LNCaP clone FGC (cell line): Measurements from ENCODE around the gene WDR4.
"Not testable (repeated sequence)": the region's sequence is repeated elsewhere in the genome, so short reads cannot be mapped to it uniquely, and the experiment has no call there.

Source experiments
- DNase-seq: peaks from one replicate; pipeline ENCODE4 v3.0.0-alpha.2; 2011; ENCODE audit warnings: low read depth
- H3K4me3 ChIP-seq: 2 replicates; pipeline ENCODE4 v1.5.1; 2011; ENCODE audit warnings: mild to moderate bottlenecking, low read depth, low read length, control low read depth
- TF ChIP-seq, protein P1 (sequence below): IDR thresholded peaks from 2 replicates; pipeline ENCODE4 v1.5.1; 2012; ENCODE audit warnings: mild to moderate bottlenecking; ENCODE audit not compliant: control insufficient read depth, insufficient read depth; ENCODE audit errors: extremely low read depth

WDR4 gene

DNA sequence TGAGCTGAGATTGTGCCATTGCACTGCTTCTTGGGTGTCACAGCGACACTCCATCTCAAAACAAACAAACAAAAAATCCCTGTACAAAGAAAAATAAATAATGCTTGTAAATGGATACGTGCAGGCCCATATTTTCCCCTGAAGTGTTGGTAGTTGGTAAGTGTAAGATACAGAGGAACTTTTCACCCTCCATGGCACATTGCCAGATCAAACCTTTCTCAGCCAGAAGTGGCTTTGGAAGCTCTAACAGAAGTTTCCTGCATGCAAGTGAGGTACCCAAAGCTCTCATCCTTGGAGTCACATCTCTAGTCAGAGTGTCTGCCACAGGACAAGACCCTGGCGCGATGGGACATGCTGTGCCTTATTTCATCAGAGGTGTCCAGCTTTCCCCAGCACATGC, 21.1 kb upstream of the WDR4 start:
- DNase-seq: no peak
- H3K4me3 ChIP-seq: no peak overlapping the region
- TF ChIP-seq, protein P1, sequence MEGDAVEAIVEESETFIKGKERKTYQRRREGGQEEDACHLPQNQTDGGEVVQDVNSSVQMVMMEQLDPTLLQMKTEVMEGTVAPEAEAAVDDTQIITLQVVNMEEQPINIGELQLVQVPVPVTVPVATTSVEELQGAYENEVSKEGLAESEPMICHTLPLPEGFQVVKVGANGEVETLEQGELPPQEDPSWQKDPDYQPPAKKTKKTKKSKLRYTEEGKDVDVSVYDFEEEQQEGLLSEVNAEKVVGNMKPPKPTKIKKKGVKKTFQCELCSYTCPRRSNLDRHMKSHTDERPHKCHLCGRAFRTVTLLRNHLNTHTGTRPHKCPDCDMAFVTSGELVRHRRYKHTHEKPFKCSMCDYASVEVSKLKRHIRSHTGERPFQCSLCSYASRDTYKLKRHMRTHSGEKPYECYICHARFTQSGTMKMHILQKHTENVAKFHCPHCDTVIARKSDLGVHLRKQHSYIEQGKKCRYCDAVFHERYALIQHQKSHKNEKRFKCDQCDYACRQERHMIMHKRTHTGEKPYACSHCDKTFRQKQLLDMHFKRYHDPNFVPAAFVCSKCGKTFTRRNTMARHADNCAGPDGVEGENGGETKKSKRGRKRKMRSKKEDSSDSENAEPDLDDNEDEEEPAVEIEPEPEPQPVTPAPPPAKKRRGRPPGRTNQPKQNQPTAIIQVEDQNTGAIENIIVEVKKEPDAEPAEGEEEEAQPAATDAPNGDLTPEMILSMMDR: no peak

DNA sequence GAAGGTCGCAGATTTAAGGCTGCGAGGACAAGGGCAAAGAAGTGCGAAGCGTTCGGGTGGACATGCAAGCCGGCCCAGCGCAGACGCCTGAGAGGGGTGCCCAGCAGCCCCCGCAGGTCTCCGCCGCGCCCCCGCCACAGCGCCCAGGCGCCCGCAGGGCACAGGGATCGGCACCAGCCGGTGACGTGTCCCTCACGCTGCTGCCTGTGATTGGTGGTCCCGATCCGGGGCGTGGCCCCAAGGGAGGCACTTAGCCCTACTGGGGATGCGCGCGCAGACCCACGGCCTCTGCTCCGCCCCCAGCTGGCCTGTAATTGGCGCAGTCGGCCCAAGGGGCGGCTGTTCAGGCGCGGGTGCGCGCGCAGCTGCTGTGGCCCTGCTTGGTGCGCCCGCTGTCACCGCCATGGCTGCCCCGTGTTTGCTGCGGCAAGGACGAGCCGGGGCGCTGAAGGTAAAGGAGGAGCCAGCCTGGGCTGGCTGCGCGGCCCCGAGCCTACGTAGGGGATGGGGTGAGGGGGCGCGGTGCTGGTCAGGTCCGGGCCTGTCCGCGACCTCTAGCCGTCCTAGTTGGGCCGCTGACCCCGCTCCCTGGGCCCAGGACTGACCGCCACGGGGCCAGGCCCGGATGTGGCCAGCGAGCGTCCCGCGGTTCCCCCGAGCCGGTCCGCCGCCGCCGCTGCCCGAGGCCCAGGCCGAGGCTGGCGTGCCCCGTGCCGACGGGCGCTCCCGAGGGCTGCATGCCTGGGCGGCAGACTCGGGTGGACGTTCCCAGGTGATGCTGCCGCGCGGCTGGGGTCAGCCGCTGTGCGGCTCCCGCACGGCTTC, 13.8 kb upstream of the WDR4 start, which contains the start of gene NDUFV3:
TSS of gene NDUFV3 (plus strand) at position 379 of the 825 bp plus-strand sequence. CDS start at position 404, 25 bp downstream.
- TF ChIP-seq, protein P1: no peak
- peak; percentile 86 for DNase-seq

DNA sequence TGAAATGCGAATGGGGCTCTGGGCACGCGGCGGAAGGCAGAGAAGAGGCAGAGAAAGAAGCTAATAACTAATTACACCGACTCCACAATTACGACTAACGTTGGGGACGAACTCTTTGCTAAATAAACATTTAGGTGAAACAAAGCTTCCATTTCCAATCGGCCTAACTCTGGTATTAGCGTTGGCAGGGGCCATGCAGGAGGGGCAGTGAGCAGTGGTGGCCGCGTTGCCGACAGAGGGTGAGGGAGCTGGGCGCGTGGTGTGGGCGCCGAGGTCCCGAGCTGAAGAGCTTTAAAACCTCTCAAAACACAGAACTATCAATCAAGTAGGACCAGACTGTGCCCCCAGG, 13.2 kb upstream of the WDR4 start:
- DNase-seq: no peak
- TF ChIP-seq, protein P1: no peak
- peak overlapping the region; percentile 95 for H3K4me3 ChIP-seq

More for the DNA sequence above, 13.8 kb upstream of the WDR4 start, which contains the start of gene NDUFV3:
- H3K4me3 ChIP-seq: peak within 1 kb of the TSS; percentile 95

DNA sequence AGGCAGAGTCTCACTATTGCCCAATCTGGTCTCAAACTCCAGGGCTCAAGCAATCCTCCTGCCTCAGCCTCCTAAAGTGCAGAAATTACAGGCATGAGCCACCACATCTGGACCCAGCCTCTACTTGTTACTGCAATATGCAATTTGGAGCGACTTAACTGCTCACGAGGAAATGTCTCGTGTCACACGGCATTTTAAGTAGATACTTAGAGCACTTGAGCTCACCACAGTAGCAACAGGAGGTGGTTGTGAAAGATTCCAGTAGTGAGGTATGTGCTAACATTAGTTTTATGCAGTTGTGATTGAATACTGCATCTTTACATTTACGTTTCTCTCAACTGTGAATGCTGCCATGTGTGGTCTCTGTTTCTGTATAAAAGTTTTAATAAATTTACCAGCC, 8.0 kb upstream of the WDR4 start:
- TF ChIP-seq, protein P1: no peak
- no peak overlapping the region for H3K4me3 ChIP-seq
- DNase-seq: no peak

DNA sequence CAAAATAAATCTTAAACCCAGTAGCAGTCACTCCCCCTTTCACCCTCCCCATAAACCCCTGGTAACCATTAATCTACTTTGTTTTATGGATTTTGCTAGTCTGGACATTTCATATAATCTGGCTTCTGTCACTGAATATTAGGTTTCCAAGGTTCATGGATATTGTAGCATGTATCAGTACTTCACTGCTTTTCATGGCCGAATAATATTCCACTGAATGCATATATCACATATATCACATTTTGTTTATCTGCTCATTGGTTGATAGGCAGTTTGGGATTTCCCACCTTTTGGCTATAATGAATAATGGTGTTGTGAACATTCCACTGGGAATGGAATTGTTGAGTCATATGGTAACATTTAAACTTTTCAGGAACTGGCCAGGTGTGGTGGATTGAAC, 4.6 kb upstream of the WDR4 start:
- DNase-seq: no peak
- no peak overlapping the region for H3K4me3 ChIP-seq
- TF ChIP-seq, protein P1: no peak

DNA sequence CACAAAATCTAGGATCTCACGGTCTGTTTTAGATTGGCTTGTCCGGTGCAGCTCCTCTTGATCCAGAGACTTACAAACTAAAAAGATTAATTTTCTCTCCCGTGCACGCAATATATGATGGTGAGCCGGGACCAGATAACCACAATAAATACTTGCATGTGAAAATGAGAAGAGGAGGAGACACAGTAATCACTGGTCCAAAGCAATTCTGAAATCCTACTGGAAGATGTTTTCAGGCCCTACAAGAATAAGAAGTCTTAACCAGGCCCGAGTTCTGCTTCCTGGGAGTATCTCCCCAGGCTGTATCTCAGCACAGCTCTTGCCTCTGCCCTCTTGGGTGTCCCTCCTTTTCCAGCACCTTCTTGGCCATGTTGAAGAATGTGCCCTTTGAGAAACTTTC, 1.0 kb upstream of the WDR4 start:
- peak overlapping the region; percentile 83 for H3K4me3 ChIP-seq
- DNase-seq: no peak
- TF ChIP-seq, protein P1: no peak

DNA sequence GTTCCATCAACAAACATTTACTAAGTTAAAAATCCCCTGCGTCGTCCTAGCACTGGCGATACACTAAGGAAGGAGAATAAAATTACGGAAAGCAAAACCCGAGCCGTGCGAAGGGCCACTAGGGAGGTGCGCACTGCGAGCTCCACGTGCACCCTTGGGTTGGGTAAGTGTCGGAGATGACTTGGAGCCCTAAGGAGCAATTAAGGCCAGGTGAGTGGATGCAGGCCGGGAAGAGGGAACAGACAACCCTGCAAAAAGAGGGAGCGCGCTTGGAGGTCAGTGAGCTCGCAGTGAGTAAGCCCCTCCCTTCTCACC, 704 bp downstream of the WDR4 start:
- TF ChIP-seq, protein P1: no peak
- H3K4me3 ChIP-seq: peak overlapping the region; percentile 83
- DNase-seq: no peak

DNA sequence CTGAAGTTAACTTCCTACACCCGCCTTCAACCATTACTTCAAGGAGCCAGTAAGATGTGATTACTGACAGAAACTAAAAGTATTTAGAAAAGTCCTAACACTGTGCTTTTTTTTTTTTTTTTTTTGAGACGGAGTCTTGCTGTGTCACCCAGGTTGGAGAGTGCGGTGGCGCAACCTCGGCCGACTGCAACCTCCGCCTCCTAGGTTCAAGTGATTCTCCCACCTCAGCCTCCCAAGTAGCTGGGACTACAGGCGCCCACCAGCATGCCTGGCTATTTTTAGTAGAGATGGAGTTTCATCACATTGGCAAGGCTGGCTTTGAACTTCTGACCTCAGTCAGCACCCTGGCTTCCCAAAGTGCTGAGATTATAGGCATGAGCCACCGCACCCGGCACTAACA, 3.5 kb downstream of the WDR4 start:
- not testable (repeated sequence) for DNase-seq, H3K4me3 ChIP-seq
